GM12872 (cell line): Measurements from ENCODE around the gene UVRAG.

Experiments
- CTCF ChIP-seq: IDR thresholded peaks from 3 replicates; pipeline ENCODE4 v1.5.1; 2011; ENCODE audit warnings: low read depth, mild to moderate bottlenecking, low read length, moderate library complexity; ENCODE audit not compliant: insufficient read depth

UVRAG gene

GRCh38 chr11:75938543-75938942 is 123.5 kb downstream of the UVRAG start:
- TF ChIP-seq CTCF = no peak

- no peak for TF ChIP-seq CTCF
These were observed 124.5 kb downstream of the UVRAG start for GRCh38 chr11:75939516-75939915.

GRCh38 chr11:75939992-75940391 is 125.0 kb downstream of the UVRAG start:
- TF ChIP-seq CTCF = no peak

DNA sequence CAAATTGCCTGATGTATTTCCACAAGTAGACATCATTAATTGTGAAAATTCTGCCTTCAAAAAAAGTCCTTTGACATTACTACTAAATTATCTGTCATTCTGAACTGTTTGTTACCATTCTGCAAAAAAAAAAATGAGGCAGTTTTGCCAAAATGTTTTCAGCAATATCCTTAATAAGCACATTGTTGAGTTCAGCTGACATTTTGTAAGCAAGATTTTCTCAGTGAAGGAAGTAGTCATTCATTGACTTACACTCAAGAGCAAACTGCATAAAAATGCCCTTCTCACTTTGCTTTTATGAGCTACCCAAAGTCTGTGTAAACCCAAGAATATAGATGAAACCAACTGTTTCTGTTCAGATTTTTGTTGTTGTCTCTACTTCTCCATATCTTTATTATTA is 125.9 kb downstream of the UVRAG start:
- no peak for TF ChIP-seq CTCF

DNA sequence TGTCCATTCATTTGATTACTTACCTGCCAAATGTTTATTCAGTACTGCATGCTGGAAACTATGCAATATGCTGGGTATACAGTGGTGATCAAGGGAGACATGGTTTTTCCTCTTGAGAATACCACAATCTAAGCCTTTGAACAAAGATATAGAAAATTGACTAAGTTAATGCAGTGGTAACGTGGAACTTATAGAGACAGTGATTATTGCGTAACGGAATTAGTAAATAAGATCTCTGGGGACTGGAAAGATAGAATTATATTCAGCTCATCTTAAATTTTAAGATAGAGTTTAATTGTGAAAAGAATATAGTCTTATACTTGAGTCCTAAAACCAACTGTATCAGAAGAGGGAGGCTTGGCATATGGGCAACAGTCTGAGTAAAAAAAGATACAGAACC is 129.5 kb downstream of the UVRAG start:
- no peak for TF ChIP-seq CTCF

DNA sequence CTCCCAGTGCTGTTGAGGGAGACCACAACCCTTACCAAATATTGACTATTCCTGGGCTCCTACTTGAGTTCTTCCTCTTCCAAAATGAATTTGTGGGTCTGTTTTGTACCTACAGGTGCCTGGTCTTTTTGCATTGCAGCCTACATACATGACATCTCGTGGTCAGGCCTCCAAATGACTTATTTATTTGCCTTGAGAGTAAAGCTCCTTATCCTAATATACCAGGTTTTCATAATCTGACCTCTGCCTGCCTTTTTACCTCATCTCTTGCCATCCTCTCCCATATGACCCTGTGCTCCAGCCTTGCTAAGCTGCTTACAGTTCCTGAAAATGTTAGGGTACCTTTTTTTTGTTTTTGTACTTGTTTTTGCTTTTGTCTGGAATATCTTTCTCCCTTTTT is 130.4 kb downstream of the UVRAG start:
- no peak for TF ChIP-seq CTCF

DNA sequence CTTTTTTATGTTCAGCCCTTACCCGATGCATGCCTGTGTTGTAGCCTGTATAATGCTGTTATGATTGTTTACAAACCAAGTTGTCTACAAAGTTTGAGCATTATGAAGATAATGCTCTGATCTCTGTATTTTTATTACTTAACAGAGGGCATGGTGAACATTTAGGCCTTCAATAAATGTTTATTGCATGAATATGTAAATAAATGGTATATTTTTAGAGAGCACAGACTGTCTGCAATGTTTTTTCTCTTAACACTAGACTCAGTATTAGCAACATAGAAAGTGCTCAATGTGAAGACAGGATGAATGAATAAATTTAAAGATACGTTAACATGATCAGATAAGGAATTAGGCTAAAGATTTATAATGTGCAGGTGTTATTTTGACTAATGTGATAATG is 130.9 kb downstream of the UVRAG start:
- TF ChIP-seq CTCF = no peak
